A549 (cell line): ENCODE measurements around the gene KRT81.

Experiments
- CBX2 ChIP-seq: fragments of 200-600 bp; sonication (generic); IDR thresholded peaks from 2 replicates; pipeline ENCODE4 v1.6.1; 2016; ENCODE audit warnings: low read depth, mild to moderate bottlenecking, borderline replicate concordance
- CHD4 ChIP-seq: fragments of 200-600 bp; sonication (generic); IDR thresholded peaks from 2 replicates; pipeline ENCODE4 v1.6.1; 2016; ENCODE audit warnings: antibody characterized with exemption, mild to moderate bottlenecking, borderline replicate concordance
- MAZ ChIP-seq: fragments of 150-350 bp; IDR thresholded peaks from 2 replicates; pipeline ENCODE4 v1.6.1; 2014; ENCODE audit warnings: antibody characterized with exemption, low read depth, low read length, borderline replicate concordance
- POLR2A ChIP-seq: IDR thresholded peaks from 2 replicates; pipeline ENCODE4 v1.6.1; 2012; ENCODE audit warnings: mild to moderate bottlenecking, low read length
- RFX5 ChIP-seq: fragments of 450-650 bp; IDR thresholded peaks from 2 replicates; pipeline ENCODE4 v1.7.1; 2014; ENCODE audit warnings: antibody characterized with exemption, mild to moderate bottlenecking, moderate library complexity
- TF ChIP-seq, protein P1 (sequence below): fragments of 200-600 bp; sonication (generic); IDR thresholded peaks from 2 replicates; pipeline ENCODE4 v1.6.1; 2016; ENCODE audit warnings: antibody characterized with exemption, mild to moderate bottlenecking, moderate library complexity
- TF ChIP-seq, protein P2 (sequence below): fragments of >200 bp; sonication (Bioruptor Twin); formaldehyde crosslinking; IDR thresholded peaks from 3 replicates; pipeline ENCODE4 v1.5.1; 2016
- TF ChIP-seq, protein P3 (sequence below): IDR thresholded peaks from 2 replicates; pipeline ENCODE4 v1.6.1; 2012
- TF ChIP-seq, protein P4 (sequence below): fragments of 450-650 bp; IDR thresholded peaks from 2 replicates; pipeline ENCODE4 v1.6.1; 2014; ENCODE audit warnings: antibody characterized with exemption

DNA sequence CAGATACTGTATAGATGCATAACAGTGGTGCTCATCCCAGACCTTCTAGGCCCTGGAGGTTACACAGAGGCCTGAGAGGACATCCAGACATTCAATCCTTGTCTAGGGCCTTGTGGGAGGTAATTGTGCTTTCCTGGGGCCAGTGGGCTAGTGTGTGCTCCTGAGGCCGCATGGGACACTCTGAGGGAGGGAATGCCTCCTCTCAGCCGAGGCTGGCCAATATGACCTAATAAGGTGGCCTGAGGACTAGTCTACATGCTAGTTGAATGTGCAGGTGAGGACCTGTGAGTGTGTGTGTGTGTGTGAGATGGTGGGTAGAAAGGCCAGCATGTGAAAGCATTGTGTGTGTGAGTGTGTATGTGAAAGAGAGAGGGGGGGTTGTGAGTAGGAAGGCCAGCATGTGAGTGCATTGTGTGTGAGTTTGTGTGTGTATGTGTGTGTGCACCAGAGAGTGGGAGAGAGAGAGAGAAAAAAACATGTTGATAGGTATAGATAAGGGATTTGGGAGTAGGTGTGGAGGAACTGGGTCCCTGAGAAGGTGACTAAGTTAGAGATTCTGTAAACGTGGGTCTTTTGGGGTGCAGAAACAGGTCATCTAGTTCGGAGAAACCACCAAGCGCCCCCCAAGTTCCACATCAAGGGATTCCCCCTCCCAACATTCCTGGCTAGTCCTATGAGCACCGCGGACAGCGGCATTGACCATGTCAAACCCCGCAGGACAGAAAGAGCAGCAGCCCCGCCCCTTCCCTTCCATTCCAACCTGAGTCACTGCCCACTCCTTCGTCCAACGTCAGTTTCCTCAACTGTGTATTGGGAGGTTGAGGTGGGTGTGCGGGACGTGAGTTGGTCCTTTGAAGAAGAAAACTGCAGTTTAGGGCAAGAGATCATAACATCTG lies 9.7 kb upstream of the KRT81 start:
- TF ChIP-seq POLR2A (no peak), MAZ (no peak), CHD4 (no peak), CBX2 (no peak), RFX5 (no peak)
- TF ChIP-seq, protein P1, sequence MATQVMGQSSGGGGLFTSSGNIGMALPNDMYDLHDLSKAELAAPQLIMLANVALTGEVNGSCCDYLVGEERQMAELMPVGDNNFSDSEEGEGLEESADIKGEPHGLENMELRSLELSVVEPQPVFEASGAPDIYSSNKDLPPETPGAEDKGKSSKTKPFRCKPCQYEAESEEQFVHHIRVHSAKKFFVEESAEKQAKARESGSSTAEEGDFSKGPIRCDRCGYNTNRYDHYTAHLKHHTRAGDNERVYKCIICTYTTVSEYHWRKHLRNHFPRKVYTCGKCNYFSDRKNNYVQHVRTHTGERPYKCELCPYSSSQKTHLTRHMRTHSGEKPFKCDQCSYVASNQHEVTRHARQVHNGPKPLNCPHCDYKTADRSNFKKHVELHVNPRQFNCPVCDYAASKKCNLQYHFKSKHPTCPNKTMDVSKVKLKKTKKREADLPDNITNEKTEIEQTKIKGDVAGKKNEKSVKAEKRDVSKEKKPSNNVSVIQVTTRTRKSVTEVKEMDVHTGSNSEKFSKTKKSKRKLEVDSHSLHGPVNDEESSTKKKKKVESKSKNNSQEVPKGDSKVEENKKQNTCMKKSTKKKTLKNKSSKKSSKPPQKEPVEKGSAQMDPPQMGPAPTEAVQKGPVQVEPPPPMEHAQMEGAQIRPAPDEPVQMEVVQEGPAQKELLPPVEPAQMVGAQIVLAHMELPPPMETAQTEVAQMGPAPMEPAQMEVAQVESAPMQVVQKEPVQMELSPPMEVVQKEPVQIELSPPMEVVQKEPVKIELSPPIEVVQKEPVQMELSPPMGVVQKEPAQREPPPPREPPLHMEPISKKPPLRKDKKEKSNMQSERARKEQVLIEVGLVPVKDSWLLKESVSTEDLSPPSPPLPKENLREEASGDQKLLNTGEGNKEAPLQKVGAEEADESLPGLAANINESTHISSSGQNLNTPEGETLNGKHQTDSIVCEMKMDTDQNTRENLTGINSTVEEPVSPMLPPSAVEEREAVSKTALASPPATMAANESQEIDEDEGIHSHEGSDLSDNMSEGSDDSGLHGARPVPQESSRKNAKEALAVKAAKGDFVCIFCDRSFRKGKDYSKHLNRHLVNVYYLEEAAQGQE = peak; percentile 79
- TF ChIP-seq, protein P2, sequence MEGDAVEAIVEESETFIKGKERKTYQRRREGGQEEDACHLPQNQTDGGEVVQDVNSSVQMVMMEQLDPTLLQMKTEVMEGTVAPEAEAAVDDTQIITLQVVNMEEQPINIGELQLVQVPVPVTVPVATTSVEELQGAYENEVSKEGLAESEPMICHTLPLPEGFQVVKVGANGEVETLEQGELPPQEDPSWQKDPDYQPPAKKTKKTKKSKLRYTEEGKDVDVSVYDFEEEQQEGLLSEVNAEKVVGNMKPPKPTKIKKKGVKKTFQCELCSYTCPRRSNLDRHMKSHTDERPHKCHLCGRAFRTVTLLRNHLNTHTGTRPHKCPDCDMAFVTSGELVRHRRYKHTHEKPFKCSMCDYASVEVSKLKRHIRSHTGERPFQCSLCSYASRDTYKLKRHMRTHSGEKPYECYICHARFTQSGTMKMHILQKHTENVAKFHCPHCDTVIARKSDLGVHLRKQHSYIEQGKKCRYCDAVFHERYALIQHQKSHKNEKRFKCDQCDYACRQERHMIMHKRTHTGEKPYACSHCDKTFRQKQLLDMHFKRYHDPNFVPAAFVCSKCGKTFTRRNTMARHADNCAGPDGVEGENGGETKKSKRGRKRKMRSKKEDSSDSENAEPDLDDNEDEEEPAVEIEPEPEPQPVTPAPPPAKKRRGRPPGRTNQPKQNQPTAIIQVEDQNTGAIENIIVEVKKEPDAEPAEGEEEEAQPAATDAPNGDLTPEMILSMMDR = no peak
- TF ChIP-seq, protein P3, sequence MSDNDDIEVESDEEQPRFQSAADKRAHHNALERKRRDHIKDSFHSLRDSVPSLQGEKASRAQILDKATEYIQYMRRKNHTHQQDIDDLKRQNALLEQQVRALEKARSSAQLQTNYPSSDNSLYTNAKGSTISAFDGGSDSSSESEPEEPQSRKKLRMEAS = no peak
- TF ChIP-seq, protein P4, sequence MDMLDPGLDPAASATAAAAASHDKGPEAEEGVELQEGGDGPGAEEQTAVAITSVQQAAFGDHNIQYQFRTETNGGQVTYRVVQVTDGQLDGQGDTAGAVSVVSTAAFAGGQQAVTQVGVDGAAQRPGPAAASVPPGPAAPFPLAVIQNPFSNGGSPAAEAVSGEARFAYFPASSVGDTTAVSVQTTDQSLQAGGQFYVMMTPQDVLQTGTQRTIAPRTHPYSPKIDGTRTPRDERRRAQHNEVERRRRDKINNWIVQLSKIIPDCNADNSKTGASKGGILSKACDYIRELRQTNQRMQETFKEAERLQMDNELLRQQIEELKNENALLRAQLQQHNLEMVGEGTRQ = no peak
